Omental fat pad (tissue), 4 donors: ENCODE measurements around the gene SH2D3A. TPM values are rescaled to one million over a fixed set of nuclear protein-coding genes. Genes with fewer than 3 reads are reported as not detected.

Source experiments
- ATAC-seq: fragments of 150-250 bp; one replicate; pipeline ENCODE4 v1.9.1; 2016; ENCODE audit warnings: mild to moderate bottlenecking, moderate library complexity; ENCODE audit not compliant: low FRiP score
- DNase-seq: peaks from one replicate; pipeline ENCODE4 v3.0.0-alpha.2; 2019; ENCODE audit warnings: low spot score
- total RNA-seq, 4 donors: library from RNA; depleted of rRNA; stranded (reverse); fragments of >200 nt; gene quantifications; one replicate each; pipeline ENCODE4 v1.1.0, GENCODE V29; 2016
- TF ChIP-seq, protein P1 (sequence below), 3 donors: fragments of 450-650 bp; IDR thresholded peaks; one replicate each; pipeline ENCODE4 v1.5.1; 2016 to 2017; ENCODE audit warnings: antibody characterized with exemption in 3 of 3, mild to moderate bottlenecking in 3 of 3, moderate library complexity in 2 of 3

The SH2D3A gene
- total RNA-seq, 4 donors from 2014 or later, result 1.3 to 3.4 (median 2.0) TPM; not detected in 1

DNA sequence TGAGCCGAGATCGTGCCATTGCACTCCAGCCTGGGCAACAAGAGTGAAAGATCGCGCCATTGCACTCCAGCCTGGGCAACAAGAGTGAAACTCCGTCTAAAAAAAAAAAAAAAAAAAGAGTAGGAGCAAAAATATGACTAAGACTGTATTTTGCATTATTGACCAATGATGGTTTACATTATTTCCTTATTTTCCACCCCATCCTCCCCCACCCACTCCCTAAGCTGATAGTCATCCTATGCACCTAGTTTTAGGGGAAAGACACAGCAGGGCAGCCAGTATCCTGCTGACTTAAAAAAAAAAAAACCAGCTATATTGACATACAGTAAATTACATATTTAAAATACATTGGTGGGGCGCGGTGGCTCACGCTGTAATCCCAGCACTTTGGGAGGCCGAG, 30.4 kb upstream of the SH2D3A start:
- TF ChIP-seq, protein P1, sequence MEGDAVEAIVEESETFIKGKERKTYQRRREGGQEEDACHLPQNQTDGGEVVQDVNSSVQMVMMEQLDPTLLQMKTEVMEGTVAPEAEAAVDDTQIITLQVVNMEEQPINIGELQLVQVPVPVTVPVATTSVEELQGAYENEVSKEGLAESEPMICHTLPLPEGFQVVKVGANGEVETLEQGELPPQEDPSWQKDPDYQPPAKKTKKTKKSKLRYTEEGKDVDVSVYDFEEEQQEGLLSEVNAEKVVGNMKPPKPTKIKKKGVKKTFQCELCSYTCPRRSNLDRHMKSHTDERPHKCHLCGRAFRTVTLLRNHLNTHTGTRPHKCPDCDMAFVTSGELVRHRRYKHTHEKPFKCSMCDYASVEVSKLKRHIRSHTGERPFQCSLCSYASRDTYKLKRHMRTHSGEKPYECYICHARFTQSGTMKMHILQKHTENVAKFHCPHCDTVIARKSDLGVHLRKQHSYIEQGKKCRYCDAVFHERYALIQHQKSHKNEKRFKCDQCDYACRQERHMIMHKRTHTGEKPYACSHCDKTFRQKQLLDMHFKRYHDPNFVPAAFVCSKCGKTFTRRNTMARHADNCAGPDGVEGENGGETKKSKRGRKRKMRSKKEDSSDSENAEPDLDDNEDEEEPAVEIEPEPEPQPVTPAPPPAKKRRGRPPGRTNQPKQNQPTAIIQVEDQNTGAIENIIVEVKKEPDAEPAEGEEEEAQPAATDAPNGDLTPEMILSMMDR (IDR thresholded peaks at IDR 0.05), result no peak
- ATAC-seq, result no peak
- no peak for DNase-seq

DNA sequence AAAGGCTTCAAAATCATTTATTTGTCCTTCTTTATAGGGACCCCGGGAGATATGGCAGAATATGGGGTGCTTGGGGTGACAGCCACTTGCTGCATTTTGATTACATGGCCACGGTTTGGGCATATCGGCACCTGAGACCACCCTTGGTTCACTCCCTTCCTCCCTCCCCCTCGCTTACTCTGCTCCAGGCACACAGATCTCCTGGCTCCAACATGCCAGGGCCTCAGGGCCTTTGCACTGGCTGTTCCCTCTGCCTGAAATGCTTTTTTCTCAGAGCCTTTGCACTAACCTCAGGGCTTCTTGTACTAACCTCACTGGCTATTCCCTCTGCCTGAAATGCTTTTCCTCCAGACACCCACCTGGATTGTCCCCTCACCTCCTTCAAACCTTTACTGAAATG, 29.0 kb upstream of the SH2D3A start:
- DNase-seq, result no peak
- TF ChIP-seq, protein P1 (IDR thresholded peaks at IDR 0.05), result no peak
- ATAC-seq, result no peak

DNA sequence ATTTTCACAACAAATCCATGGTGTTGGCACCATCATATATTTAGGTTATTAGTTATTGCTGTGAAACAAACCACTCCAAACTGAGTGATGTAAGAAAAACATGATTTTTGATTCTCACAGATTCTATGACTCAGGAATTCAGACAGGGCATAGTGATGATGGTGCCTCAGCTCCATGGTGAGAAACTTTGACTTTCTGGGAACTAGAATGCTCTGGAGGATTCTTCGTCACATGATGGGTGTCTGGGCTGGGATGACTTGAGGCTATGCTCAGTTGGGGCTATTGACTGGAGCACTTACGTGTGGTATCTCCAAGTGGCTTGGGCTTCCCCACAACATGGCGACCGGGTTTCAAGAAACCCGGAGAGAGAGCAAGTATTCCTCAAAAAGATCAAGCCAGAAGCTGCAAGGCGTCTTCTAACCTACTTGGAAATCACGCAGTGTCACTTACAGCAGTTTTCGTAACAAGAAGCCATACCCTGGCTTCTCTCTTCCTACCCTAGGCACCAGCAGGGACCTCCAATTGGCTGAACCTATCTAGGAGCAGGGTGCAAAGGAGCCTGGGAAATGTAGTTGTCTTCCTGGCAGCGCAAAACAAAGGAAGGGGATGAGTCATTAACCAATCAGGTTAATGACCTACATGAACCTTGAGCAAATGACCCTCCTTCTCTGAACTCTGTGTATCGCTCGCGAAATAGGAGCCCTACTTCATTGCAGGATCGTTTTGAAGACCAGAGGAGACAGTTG, 27.6 kb upstream of the SH2D3A start:
- ATAC-seq, result no peak
- TF ChIP-seq, protein P1 (IDR thresholded peaks at IDR 0.05), result no peak
- DNase-seq, result no peak

DNA sequence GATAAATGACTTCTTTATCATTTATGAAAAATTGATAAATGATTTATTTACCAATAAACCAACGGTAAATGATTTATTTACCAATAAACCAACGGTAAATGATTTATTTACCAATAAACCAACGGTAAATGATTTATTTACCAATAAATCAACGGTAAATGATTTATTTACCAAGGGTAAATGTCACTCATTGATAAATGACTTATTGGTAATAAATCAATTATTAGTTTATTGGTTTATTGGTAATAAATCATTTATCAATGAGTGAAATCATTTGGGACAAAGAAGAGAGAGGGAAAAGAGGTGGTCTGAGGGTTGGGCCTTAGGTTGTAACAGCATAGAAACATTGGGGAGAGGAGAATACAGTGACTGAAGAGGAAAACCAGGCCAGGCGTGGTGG, 26.7 kb upstream of the SH2D3A start:
- DNase-seq, result no peak
- TF ChIP-seq, protein P1 (IDR thresholded peaks at IDR 0.05), result no peak
- no peak for ATAC-seq

DNA sequence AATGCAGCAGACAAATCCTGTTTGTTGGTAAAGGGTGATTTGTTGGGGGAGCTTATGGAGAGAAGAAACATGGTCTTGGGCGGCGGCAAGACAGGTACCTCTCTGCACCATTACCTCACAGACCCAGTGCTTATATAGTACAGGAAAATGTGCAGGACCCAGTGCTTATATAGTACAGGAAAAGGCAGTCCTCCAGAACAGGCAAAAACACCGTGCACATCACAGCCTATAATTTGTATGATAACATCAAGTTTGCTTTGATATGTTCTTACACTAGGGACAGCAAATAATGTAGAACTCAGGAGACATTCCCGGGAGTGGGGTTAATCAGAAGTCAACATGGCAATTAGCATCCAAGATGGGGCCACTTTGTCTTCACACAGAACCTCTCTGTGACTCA, 26.2 kb upstream of the SH2D3A start:
- DNase-seq, result no peak

DNA sequence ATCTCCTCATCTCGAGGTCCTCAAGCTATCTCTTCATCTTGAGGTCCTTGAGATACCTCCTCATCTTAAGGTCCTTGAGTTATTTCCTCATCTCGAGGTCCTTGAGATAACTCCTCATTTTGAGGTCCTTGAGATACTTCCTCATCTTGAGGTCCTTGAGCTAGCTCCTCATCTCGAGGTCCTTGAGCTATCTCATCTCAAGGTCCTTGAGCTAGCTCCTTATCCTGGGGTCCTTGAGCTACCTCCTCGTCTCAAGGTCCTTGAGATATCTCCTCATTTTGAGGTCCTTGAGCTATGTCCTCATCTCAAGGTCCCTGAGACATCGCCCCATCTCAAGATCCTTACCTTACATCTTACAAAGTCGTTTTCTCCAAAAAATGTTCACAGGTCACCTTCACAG, 24.0 kb upstream of the SH2D3A start:
- ATAC-seq, result no peak
- TF ChIP-seq, protein P1 (IDR thresholded peaks at IDR 0.05), result no peak
- DNase-seq, result no peak

More for the DNA sequence above, 26.2 kb upstream of the SH2D3A start:
- TF ChIP-seq, protein P1 (IDR thresholded peaks at IDR 0.05), result no peak
- ATAC-seq, result no peak
